Measurements from ENCODE around the gene PTF1A.
"Not testable (repeated sequence)": the region's sequence is repeated elsewhere in the genome, so short reads cannot be mapped to it uniquely, and the experiment has no call there.

The PTF1A gene

DNA sequence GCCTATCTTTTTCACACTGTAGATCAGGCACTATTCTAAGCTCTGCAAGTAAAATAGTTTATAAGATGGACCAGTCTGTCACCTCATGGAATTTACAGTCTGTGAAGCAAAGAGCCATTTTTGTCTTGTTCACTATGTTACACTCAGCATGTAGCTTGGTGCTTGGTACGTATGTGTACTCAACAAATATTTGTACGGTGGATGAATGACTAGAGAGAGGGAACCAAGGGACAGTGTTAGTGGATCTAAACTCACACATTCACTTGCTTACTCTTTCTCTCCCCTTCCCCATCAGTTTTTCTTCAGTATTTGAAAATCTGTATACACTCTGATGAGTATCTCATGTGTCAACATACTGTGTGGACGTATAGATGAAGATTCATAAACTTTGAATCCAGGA, 45.9 kb downstream of the PTF1A start:
- H3K4me3 ChIP-seq (ENCODE audit: control insufficient read depth, low read depth, low read length): no peak overlapping the region
- DNase-seq (ENCODE audit: low read depth): no peak
- TF ChIP-seq CTCF (IDR thresholded peaks at IDR 0.05; ENCODE audit: control insufficient read depth, insufficient read depth, low read depth, low read length, missing control alignments): no peak

DNA sequence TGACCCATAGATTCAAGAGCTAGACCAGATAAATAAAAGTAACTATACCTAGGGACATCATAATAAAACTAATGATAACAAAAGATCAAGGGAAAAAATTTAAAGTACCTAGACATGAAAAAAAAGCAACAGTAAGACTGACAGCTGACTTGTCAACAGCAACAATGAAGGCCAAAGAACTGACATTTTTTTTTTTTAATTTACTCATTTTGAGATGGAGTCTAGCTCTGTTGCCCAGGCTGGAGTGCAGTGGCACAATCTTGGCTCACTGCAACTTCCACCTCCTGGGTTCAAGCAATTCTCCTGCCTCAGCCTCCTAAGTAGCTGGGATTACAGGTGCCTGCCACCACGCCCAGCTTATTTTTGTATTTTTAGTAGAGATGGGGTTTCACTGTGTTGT, 49.7 kb downstream of the PTF1A start:
- not testable (repeated sequence) for DNase-seq (ENCODE audit: low read depth); H3K4me3 ChIP-seq (ENCODE audit: control insufficient read depth, low read depth, low read length)

Measured in AG09309 (cell line).